ES-I3 (cell line): Measurements from ENCODE around the gene CTBS.
A peak's percentile ranks its signal among the peaks of the same experiment; 100 is the strongest.

Source experiments
- H3K36me3 ChIP-seq: 2 replicates; pipeline ENCODE4 v1.6.1; 2013; ENCODE audit warnings: mild to moderate bottlenecking, low read length, control low read depth, moderate library complexity; ENCODE audit not compliant: insufficient read depth
- H3K4me1 ChIP-seq: 2 replicates; pipeline ENCODE4 v1.6.1; 2013; ENCODE audit warnings: mild to moderate bottlenecking, control low read depth, low read length; ENCODE audit not compliant: insufficient read depth
- H3K9ac ChIP-seq: 2 replicates; pipeline ENCODE4 v1.6.1; 2013; ENCODE audit warnings: low read depth, mild to moderate bottlenecking, low read length, moderate library complexity
- H3K9me3 ChIP-seq: 2 replicates; pipeline ENCODE4 v1.6.1; 2013; ENCODE audit warnings: mild to moderate bottlenecking, low read length, moderate library complexity; ENCODE audit not compliant: control insufficient read depth, insufficient read depth

Gene CTBS

DNA sequence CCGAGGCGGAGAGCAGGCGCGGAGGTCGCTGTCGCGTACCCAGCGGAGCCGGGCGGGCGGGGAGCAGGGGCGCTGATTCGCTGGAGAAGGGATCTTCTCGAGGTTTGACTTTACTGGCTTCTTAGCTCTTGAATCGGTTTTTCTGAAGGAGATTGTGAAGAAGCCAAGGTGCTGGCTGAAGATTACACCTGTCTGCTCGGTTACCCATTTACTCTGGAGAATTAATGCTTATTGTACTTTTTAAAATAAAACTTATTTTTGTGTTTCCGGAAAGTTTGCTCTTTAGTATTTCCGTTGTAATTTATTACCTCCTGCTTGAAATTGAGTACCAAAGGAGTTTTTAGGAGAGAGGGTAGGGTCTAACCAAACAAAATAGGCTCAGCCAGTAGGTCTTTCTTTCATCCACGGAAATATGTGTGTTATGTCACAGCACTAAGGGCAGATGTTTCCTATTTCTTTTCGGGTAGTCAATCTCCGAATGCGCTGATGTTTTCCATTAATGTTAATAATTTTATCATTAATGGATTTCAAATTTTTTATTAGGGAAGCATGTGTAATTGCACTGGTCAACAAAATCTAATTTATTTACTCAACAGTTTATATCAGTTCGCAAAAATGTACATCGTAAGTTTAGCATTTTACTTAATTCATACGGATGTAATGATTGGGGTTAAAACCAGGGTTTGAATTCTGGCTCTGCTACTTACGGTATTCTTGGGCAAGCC is 67.3 kb downstream of the CTBS start:
- H3K9me3 ChIP-seq: no peaks in the 10 kb centered on the region
- no peaks in the 10 kb centered on the region; the same call in none of the 2 replicates for H3K4me1 ChIP-seq
- H3K36me3 ChIP-seq: no peaks in the 10 kb centered on the region
- peak overlapping the region; percentile 76 for H3K9ac ChIP-seq

DNA sequence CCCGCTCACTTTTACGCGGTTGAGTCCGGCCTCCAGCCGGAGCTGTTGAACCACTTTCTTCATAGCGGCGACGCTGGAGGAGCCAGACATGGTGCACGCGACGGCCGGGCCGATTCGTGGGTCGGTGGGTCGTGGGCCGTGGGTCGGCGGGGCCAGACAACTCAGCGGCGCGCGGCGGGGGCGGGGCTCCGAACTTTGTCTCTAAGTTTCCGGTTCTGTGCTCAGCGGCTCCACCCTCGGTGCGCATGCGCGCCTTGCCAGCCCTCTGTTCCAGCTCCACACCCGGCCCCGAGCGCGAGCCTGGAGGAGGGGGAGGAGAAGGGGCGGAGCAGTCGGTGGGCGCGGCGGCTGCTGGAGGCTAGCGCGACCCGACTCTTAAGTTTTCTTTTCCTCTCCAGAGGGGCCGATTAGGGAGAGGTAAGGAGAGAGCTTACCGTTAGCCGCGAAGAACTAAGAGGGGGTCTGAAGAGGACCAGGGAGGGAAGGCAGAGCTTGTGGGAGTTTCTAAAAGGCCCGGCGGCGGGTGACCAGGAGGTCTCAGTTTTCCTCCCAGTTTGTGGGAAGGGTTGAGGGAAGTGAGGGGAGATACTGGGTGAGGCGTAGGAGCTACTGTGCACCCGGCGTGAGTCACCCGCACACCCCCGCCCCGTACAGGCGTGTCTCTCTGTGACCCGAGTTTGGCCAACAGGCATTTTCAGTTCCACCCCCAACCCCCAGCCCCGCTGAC is 68.1 kb downstream of the CTBS start, which contains the start of the genes GNG5 and SPATA1:
Gene GNG5 (minus strand): TSS at position 580 of the 727 bp plus-strand sequence. CDS start 490 bp downstream, at position 90.
Gene SPATA1 (plus strand): TSS at position 385 of the 727 bp plus-strand sequence. CDS start 9,974 bp downstream, outside the sequence.
- Histone ChIP-seq H3K4me1 (peaks cover 7% of the 10 kb centered on the region), H3K9ac (peak within 1 kb of the TSS; percentile 76), H3K9me3 (no peaks in the 10 kb centered on the region), H3K36me3 (no peaks in the 10 kb centered on the region)

DNA sequence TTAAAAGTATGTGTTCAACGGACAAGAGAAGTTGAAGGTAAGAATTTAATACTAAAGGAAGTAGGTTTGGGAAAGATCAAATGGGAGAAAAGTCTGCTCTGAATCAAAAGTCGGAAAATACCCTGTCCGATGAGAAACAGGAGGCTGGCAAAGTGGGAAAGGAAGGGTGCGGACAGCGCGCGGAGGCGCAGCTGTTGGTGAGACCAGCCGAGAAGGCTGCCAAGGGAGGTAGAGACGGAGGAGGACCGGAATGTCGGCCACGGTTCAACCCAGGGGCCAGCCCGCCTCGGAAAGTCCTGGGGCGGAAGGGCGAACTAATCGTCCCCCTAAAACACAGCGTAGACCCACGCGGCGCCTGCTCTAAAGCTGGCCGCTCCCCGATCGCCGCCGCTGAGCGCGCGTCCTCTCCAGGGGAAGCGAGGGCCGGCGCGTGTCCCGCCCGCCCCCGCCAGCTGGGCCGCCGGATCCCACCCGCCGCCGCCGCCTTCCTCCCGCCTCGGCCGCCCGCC is 68.7 kb downstream of the CTBS start:
- Histone ChIP-seq H3K9me3 (no peaks in the 10 kb centered on the region), H3K4me1 (peaks cover 8% of the 10 kb centered on the region), H3K36me3 (no peaks in the 10 kb centered on the region), H3K9ac (peak overlapping the region; percentile 76)

DNA sequence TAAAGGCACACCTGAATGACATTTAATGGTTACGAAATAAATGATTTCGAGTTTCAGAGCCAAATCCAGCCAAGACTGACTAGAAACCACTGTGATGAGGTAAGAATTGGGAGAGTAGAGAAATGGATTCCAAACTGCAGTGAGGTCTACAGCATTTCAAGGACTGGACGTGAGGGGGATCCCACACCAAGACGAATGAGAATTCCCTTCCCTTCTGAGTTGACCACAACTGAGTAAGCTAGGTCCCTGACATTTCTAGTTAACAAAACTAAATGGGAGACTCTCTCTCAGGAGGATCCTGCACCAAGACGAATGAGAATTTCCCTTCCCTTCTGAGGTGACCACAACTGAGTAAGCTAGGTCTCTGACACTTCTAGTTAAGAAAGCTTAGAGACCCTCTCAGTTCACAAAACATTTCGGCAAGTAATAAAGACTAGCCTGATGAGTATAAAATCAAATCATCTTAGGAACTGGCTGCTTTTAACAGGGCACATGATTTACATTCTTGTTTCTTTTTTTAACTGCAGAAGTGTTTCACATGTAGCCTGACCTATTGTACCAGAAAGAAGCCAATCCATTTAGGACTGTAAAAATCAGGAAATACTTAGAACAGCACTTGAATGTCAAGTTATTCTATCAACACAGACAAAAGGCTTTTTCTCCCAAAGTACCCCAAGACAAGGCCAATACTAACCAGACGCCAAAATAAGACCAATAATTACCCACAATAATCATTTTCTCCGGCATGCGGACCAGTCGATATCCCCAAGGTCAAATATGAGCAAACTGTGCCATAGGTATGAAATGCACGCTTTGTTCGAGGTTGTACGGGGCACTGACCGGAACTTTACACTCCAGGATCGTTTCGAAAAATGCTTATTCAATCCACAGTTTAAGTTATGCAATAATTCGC is 69.4 kb downstream of the CTBS start:
- Histone ChIP-seq H3K4me1 (peaks cover 8% of the 10 kb centered on the region), H3K36me3 (peaks cover 2% of the 10 kb centered on the region; the same call in 1 of the 2 replicates), H3K9me3 (no peaks in the 10 kb centered on the region), H3K9ac (peak overlapping the region; percentile 76)

DNA sequence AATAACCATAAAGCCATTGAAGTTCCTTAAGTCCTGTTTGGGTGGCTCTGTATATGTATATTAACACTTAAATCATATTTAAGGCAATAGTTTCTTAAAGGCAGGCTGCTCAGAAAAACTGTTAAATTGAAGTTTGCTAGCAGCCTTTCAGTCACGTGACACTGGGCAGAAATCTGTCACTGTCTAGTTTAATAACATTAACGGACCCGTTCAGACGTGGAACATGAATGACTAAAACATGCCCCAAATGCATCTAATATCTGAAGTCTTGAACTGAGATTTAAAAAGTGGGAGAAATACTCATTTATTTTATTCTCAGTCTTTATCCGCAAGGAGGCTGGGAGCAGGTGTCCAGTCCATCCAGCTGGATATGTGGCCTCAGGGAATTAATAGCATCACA is 71.3 kb downstream of the CTBS start:
- Histone ChIP-seq H3K4me1 (peaks cover 8% of the 10 kb centered on the region), H3K9me3 (no peaks in the 10 kb centered on the region), H3K36me3 (peaks cover 4% of the 10 kb centered on the region; the same call in 1 of the 2 replicates), H3K9ac (no peak overlapping the region)
